ENCODE data around the gene POLDIP3.
"Not testable (repeated sequence)": the region's sequence is repeated elsewhere in the genome, so short reads cannot be mapped to it uniquely, and the experiment has no call there.

Gene POLDIP3

DNA sequence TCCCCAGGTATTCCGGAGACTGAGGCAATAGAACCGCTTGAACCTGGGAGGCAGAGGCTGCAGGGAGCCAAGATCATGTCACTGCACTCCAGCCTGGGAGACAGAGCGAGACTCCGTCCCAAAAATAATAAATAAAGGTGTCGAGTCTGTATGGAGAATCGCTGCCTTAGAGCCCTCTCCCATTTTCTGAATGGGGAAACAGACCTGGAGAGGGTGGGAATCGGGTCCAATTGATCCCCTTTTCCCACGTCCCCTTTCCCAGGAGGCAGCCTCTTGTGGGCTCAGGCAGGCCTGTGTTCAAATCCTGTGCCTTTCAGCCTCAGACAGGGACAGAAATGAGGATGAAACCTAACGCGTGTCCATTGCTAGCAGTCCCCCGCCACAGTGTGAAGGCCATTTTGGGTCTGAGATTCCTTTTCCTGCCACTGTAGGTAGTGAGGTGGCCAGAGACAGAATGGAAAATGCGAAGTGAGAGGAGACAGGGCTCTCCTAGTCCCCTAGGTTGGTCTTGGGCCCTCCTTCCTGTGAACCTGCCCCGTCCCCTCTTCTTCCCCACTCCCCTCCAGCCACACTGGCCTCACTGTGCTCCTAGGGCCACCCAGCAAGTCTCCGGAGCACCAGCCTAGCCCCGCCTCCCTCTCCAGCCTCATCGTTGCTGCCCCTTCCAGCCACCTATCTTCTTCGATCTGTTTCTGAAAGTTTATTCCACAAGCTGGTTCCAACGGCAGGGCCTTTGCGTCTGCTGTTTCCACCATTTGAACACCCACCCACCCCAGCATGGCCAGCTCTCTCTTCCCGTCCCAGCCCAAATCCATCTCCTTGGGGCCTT is 2.7 kb upstream of the POLDIP3 start:
- DNase-seq: no peak

DNA sequence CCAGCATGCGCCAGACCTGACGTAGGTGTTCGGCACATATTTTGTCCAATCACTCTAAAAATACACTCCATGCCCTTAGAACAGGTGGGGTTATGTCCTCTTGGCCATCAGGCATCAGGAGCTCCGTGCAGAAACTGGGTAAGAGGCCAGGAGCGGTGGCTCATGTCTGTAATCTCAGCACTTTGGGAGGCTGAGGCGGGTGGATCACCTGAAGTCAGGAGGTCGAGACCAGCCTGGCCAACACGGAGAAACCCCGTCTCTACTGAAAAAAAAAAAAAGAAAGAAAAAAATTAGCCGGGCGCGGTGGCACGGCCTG is 1.1 kb upstream of the POLDIP3 start:
- not testable (repeated sequence) for DNase-seq

DNA sequence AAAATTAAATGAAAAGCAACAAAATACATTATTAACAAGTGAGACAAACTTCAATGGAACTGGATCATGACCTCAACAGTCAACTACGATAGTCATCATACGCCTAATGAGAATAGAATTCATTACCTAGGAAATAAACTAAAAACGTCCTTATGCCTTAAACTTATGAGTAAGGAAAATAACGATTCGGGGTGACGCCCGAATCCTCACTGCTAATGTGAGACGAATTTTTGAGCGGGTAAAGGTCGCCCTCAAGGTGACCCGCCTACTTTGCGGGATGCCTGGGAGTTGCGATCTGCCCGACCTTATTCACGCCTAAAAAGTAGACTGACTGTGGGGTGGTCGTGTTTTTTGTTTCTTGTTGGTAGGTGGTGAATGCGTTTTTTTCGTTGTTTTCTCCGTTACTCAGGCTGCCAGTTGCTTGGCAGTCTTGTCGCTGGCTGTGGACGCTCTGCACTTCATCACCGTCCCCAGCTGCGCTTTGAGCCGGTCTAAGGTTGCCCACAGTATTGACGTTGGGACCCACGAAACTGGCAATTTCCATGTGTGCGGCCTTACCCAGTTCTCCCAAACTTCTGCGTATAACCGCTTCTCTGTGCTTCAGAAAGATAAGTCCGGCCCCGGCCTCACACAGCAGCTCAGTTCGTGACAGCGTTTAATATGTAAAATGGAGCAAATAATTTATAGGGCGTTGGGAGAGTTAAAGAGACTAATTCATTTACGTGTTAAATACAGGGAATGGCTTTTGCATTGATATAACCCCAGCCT is 593 bp upstream of the POLDIP3 start:
- peak; percentile 98 for DNase-seq

GRCh38 chr22:42613872-42614301 is 796 bp downstream of the POLDIP3 start:
- DNase-seq: peak; percentile 68 to 70

- DNase-seq: no peak
These were observed 2.3 kb downstream of the POLDIP3 start for GRCh38 chr22:42612336-42612735.

DNA sequence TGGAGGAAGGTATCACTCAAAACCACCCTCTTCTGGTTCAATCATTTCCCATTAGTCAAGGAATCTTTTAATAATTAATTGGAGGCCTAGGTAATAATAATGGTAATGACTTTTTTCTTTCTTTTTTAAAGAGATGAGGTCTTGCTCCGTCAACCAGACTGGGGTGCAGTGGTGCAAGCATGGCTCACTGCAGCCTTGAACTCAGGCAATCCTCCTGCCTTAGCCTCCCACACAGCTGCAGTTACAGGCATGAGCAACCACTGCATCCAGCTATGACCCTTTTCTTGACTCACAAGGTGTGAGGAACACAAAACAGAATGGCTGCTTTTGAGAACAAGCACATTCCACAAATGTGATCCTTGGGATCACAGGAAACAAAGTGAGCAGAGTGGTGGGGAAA is 3.6 kb downstream of the POLDIP3 start:
- peak; percentile 4 to 55 for DNase-seq

- peak in 1 of 2 donors; percentile 18 for DNase-seq
These were observed 4.5 kb downstream of the POLDIP3 start for GRCh38 chr22:42610186-42610585.

GRCh38 chr22:42608823-42609361 is 5.8 kb downstream of the POLDIP3 start:
- no peak for DNase-seq

DNA sequence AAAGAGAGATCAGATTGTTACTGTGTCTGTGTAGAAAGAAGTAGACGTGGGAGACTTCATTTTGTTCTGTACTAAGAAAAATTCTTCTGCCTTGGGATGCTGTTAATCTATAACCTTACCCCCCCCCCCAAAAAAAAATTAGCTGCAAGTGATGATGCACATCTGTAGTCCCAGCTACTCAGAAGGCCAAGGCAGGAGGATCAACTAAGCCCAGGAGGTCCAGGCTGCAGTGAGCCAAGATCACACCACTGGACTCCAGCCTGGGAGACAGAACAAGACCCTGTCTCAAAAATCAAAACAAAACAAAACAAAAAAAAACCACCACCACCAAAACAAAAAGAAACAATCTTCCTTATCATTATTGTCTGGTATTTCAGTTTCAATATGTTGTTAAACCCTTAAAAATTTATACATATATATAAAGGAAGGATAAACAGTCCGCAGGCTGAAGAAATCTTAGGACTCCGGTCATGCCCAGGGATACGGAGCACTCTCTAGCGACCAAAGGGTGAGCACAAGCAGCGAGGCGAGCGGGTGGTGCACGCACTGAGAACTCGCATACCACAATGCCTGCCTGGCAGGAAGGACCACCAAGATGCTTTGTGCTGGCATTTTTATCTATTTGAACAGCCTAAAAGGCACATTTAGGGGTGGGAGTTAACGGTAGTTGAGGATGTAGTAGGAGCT is 6.4 kb downstream of the POLDIP3 start:
- DNase-seq: no peak

GRCh38 chr22:42607641-42608040 is 7.0 kb downstream of the POLDIP3 start:
- not testable (repeated sequence) for DNase-seq

- no peak for DNase-seq
These were observed 10.3 kb downstream of the POLDIP3 start for GRCh38 chr22:42604403-42604802.

DNA sequence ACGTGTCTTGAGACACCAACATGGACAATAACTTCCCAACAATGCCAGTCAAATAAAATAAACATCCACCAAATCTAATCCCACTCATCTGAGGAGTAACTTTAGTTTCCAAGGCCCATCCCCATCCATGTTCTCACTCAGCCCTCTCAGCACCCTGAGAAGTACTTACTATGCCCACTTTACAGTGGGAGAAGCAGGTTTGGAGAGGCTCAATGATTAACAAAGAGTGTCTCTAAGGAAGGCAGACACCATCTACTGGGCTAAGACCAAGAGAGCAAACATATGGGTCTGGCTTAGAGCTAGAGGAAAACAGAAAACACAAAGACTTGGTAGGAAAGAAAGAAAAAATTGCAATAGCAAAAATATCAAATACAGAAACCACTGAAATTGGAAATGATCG is 11.3 kb downstream of the POLDIP3 start:
- no peak for DNase-seq

- no peak for DNase-seq
These were observed 12.2 kb downstream of the POLDIP3 start for GRCh38 chr22:42602470-42602869.

- no peak for DNase-seq
These were observed 12.7 kb downstream of the POLDIP3 start for GRCh38 chr22:42601879-42602465.

GRCh38 chr22:42596863-42597530 is 17.7 kb downstream of the POLDIP3 start:
- DNase-seq: no peak

DNA sequence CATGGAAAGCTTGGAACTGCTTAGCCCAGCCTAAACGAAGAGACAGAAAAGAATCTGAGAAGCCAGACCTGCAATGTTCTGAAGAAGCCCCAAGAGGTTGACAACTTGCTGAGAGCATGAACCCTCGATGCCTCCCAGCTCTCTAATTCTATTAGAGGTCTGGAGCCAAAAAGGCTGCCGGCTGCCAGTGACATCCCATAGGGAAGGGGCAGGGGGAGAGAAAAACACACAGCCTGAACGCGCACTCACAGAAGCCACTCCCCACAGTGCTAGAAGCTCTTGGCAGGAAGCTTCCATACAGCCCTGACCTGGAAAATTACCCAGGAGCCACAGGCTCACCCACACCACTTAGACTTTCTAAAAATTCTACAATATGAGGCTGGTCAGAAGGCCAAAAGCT is 18.3 kb downstream of the POLDIP3 start:
- no peak for DNase-seq

- no peak for DNase-seq
These were observed 19.2 kb downstream of the POLDIP3 start for GRCh38 chr22:42595434-42595833.

- DNase-seq: no peak
These were observed 22.7 kb downstream of the POLDIP3 start for GRCh38 chr22:42591987-42592386.

DNA sequence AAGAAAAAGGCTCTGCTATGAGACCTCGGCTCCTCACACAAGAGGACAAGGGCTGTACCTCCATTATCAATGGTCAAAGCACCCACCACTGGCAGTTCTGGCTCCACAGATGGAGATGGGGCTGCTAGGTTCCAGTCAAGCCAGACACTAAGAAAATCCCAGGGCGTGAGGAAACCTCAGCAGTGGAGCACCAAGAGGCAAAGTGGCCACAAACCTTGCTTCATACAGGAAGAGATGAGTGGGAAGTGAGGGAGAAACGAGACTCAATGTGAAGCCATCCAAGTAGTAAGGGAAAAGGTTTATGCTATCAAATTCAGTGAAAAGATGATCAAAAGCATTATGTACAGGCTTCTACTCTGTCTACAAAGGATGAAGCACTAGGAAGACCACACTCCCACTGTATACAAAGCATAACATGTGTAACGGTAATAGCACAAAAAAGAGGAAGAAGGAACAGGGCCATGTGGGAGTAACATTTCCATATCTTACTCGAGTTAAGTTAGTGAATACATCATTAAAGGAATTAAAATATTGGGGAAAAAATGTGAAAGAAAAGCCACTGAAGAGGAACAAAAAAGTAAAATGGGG is 27.0 kb downstream of the POLDIP3 start:
- DNase-seq: peak; percentile 78 to 80

DNA sequence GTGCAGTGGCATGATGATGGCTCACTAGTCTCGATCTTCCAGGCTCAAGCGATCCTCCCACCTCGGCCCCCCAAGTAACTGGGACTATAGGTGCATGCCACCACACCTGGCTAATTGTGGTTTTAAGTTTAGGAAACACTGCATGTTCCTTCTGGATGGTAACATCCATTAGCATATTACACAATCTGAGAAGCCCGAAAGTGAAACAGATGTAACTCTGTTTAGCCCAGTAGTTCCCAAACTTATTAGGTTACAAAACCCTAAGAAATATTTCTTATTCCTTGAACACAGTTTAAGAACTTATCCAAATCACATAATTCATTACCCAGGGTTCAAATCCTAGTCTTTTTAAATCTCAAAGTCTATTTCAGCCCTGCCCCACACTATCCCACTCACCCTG is 28.3 kb downstream of the POLDIP3 start:
- DNase-seq: peak; percentile 9 to 34

- no peak for DNase-seq
These were observed 29.6 kb downstream of the POLDIP3 start for GRCh38 chr22:42585096-42585495.

All from inflammatory macrophage (primary cell).